ENCODE measurements around the gene TNNT1.

- TF ChIP-seq EZH2 (IDR thresholded peaks at IDR 0.05; ENCODE audit: borderline replicate concordance, insufficient read depth, low read length, poor library complexity, severe bottlenecking), result no peak
- TF ChIP-seq, protein P1, sequence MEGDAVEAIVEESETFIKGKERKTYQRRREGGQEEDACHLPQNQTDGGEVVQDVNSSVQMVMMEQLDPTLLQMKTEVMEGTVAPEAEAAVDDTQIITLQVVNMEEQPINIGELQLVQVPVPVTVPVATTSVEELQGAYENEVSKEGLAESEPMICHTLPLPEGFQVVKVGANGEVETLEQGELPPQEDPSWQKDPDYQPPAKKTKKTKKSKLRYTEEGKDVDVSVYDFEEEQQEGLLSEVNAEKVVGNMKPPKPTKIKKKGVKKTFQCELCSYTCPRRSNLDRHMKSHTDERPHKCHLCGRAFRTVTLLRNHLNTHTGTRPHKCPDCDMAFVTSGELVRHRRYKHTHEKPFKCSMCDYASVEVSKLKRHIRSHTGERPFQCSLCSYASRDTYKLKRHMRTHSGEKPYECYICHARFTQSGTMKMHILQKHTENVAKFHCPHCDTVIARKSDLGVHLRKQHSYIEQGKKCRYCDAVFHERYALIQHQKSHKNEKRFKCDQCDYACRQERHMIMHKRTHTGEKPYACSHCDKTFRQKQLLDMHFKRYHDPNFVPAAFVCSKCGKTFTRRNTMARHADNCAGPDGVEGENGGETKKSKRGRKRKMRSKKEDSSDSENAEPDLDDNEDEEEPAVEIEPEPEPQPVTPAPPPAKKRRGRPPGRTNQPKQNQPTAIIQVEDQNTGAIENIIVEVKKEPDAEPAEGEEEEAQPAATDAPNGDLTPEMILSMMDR (IDR thresholded peaks at IDR 0.05; ENCODE audit: poor library complexity, severe bottlenecking), result no peak
- no peak for TF ChIP-seq POLR2AphosphoS5 (IDR thresholded peaks at IDR 0.05)
- TF ChIP-seq MXI1 (conservative IDR thresholded peaks at IDR 0.05; ENCODE audit: poor library complexity, severe bottlenecking), result no peak
- TF ChIP-seq EP300 (conservative IDR thresholded peaks at IDR 0.05; ENCODE audit: poor library complexity, severe bottlenecking), result no peak
- TF ChIP-seq, protein P2, sequence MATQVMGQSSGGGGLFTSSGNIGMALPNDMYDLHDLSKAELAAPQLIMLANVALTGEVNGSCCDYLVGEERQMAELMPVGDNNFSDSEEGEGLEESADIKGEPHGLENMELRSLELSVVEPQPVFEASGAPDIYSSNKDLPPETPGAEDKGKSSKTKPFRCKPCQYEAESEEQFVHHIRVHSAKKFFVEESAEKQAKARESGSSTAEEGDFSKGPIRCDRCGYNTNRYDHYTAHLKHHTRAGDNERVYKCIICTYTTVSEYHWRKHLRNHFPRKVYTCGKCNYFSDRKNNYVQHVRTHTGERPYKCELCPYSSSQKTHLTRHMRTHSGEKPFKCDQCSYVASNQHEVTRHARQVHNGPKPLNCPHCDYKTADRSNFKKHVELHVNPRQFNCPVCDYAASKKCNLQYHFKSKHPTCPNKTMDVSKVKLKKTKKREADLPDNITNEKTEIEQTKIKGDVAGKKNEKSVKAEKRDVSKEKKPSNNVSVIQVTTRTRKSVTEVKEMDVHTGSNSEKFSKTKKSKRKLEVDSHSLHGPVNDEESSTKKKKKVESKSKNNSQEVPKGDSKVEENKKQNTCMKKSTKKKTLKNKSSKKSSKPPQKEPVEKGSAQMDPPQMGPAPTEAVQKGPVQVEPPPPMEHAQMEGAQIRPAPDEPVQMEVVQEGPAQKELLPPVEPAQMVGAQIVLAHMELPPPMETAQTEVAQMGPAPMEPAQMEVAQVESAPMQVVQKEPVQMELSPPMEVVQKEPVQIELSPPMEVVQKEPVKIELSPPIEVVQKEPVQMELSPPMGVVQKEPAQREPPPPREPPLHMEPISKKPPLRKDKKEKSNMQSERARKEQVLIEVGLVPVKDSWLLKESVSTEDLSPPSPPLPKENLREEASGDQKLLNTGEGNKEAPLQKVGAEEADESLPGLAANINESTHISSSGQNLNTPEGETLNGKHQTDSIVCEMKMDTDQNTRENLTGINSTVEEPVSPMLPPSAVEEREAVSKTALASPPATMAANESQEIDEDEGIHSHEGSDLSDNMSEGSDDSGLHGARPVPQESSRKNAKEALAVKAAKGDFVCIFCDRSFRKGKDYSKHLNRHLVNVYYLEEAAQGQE (IDR thresholded peaks at IDR 0.05; ENCODE audit: borderline replicate concordance), result no peak
These were observed at the start of gene TNNT1 for GRCh38 chr19:55149078-55150003.

Data from neural cell (in vitro differentiated cells).